Activated T-cell treated with anti-CD3 and anti-CD28 coated beads for 1 hour (primary cell): ENCODE results near the gene SBSN.
A peak's percentile ranks its signal among the peaks of the same experiment; 100 is the strongest.

Experiments
- DNase-seq: peaks from one replicate; pipeline ENCODE4 v3.0.0-alpha.2; 2020; ENCODE audit warnings: low read depth

SBSN gene

DNA sequence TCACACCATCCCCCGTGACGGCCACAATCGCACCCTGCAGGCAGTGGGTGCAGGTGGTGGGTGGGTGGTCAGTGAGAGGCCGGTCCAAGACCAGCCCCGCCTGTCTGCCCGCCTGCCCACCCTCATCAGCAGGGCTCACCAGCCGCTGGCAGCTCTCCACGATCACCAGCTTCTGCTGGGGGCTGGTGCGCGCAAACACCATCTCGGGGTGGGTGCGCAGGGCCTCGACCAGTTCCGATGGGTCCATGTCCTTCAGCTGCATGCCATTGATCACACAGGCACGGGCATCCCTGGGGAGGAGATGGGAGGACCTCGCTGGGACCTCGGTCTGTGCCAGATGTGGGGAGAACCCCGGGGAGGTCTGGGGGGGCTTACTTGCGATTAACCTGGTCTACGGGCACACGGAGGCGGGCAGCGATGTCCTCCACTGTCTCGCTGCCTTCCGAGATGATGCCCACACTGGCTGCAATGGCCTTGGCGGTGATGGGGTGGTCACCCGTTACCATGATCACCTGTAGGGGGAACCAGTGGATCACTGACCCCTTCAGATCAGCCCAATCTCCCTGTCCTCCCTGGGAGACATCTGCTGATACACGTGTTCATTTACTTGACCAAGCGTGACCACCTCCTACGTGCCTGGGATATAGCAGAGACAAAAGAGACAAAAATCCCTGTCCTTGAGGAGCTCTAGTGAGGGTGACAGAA, 27.3 kb upstream of the SBSN start:
- no peak for DNase-seq

DNA sequence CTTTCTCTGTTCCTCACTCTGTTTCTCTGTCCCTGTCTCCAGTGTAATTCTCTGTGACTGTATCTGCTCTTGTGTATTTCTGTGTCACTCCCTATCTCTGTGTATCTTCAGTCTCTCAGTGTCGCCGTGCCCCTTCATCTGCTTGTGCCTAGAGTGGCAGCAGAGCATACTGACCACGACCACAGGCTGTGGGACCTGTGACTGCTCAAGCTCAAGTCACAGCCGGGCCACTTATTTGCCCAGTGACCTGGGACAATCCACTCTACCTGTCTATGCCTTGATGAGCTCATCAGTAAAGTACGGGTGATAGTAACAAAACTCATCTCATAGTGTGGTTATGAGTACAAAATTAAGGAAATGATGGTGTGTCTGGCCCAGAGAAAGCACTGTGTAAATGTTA, 26.0 kb upstream of the SBSN start:
- no peak for DNase-seq

DNA sequence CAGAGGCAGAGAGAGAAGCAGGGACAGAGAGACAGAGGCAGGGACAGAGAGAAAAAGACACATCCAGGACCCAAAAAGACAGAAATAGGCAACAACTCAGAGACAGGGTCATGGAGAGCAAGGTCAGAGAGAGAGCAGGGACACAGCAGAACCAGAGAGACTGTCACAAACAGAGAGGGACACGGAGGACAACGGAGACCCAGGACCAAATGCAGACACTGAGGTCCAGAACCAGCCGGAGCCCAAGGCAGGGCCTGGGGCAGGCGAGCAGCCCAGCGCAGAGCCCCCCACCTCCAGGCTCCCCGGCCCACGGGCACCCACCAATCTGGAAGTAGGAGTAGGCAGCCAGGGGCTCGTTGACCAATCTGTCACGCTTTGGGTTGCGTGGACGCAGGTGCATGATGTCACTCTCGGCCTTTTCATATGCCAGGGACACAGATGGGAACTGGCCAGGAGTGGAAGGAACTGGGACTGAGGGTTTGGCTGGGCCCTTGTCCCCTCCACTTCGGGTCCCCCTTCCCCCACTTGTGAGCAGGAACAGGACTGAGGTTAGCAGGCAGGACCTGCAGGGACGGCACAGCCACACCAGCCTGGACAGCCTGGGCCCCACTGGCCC, 25.4 kb upstream of the SBSN start:
- no peak for DNase-seq

DNA sequence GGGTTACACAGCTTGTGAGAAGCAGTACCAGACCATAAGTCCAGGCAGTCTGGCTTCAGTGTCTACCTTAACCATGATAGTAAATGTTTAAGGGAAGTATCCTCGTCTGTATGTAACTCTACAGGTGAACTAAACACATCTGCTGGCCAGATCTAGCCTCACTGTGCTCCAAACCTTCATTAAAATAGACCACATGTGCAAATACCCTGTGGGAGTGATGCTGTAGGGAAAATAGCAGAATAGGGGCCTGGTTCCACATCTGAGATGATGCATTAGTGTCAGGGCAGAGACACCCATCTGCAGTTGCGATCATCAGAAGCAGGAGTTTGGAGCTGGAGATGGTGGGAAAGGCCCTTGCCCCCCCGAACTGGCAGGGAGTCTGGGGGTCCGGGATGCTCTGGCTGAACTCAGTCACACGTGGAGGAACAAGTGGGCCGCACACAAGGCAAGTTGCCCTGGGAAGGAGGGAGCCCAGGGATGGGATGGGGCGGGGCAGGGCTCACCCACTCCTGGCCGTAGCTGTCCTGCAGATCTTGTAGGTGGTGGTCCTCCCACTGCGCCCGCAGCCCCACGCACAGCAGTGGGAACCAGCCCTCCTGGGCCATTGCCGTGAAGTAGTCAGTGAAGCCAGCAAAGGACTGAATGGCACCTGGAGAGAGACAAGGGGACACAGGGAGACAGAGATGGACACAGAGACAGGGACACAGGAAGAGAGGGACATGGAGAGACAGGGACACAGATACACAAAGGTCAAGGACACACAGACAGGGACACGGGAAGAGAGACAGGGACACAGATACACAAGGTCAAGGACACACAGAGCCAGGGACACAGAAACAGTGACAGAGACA, 24.6 kb upstream of the SBSN start:
- DNase-seq = no peak

DNA sequence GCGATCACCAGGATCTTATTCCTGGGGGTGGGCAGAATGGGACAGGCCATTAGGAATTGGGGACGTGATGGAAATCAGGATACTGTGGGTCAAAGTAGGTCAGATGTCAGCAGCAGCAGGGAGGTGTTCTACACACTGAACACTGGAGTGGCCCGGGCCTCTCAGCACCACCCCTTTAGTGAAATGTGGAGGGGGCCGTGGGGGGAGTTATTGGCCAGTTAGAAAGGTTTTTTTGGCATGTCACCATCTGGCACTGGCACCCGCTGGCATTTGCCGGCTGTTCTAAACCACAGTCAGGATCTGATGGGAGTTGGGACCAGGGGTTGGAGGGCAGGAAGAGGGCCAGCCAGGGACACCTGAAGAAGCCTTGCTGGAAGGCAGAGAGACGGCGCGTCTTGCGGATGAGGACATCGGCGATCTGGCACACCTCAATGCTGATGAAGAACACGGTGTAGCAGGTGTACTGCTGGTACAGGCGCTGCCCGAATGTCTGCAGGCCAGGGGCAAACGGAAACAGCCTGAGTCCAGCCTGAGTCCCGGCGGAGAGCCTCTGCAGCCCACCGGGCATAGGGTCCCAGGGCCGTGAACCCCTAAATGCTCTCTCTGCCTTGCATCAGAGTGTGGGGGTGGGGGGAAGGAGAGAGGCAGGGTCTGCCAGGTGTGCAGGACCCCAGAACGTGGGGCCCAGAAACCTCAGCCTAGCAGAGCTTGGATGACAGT, 23.1 kb upstream of the SBSN start:
- DNase-seq = no peak

DNA sequence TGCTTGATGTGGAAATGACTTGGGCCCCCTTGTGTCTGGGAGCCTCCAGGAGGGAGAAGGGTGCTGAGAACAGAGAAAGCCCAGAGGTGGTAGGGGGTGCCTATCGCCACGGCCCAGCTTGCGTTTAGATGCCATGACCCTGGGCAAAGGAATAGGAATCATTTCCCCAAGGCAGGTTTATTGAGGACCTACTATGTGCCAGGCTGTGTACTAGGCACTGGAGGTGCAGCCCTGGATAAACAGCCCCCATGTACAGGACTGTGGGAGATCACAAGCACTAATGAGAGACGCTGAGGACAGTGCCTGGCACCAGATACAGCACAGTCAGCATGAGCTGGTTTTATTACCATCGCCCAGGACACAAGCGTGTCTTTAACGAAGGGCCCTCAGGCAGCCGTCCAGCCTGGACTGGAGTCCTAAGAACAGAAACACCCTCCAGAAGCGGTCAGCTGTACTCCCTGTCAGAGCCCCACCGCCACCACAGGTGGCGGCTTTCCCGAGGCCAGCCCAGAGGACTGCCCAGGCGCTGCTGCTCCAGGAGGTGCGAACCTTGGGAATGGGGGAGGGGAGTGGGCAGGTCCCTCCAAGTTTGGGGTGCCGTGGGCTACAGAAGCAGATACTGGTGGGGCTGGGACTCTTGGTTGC, 21.9 kb upstream of the SBSN start:
- no peak for DNase-seq

DNA sequence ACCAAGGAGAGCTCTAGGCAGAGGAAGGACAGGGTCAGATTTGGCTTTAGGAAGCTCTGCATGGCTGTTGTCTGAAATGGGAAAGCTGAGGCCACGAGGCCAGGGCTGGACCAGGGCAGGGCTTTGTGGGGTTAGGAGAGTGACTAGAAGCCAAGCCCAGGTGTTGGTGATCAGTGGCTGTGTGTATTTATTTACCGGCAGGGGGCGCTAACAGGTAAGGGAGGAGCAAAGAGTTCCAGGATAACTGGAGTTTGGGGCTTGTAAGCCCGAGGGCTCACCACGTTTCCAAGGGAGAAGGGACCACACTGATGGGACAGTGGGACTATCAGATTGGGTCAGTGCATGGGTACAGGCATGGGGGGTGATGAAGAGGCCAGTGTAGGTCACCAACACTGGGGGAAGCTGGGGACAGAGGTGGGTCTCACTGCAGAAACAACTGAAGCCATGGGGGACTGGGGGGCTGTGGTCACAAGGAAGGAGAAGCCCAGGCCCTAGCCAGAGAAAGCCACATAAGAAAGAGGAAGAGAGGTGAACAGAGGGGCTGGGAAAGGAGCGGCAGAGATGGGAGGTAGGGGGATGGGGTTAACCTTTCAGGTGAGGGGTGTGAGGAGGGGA, 21.2 kb upstream of the SBSN start:
- DNase-seq = peak; percentile 42

DNA sequence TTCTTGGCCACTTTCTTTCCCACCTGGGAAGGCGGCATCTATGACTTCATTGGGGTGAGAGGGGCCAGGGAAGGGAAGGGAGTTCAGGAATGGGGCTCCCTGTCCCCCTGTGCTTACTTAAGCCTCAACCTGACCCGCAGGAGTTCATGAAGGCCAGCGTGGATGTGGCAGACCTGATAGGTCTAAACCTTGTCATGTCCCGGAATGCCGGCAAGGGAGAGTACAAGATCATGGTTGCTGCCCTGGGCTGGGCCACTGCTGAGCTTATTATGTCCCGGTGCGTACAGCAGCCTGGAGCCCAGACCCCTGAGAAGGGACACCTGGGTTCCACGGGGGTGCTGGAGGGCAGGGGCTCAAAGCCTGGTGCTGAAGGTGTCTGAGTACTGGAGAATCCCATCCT, 18.4 kb upstream of the SBSN start:
- DNase-seq = no peak

DNA sequence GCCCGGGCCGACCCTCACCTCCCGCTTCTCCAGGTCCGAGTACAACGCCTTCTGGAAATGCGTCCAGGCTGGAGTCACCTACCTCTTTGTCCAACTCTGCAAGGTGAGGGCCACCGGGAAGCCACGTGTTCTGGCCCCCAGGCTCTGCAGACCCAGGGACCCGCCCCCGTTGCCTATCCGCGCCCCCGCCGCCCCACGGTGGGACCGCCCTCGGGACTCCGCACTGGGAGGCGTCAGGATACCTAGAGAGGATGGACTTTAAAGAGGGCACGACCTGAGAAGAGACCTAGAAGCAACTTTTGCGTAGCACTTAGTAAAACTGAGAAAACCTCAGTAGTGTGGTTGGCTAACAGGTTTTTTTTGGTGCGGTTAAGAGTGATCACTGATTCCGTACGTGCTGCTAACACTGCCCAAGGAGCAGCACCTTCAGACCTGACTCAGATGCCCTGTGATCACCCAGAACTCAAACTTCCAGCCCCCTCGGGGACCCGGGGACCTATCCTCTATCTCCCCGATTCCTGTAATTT, 17.8 kb upstream of the SBSN start:
- peak; percentile 12 for DNase-seq

DNA sequence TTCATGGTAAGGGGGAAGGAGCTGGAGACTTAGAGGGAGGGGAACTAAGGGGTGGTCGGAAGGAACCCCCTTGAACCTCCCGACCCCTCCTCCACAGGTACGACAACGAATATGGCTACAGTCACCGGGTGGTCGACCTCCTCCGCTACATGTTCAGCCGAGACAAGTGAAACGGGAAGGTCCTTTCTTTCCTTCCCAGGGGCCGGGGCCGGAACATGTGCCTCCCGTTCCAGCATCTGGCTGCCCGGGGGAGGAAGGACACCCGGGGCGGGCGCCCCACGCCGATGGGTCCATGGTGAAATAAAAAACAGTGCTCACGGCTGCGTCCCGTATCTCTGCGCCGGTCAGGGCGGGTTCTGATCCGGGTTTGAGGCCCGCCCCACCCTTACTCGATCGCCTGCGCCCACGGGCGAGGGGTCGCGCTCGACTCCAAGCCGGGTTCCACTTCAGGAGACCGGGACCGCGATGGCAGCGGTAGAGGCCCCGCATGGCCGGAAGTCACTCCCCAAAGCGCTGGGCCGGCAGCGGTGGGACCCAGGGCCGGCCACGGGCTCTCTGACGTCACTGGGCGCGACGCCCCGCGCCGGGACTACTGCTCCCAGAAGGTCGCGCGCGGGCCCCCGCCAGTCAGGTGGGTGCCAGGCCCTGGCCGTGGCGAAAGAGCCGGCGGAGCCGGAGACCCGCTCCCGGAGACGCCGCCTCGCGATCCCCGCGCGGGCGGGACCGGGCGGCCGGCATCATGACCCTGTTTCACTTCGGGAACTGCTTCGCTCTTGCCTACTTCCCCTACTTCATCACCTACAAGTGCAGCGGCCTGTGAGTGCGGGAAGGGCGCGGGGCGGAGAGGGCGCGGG, 17.1 kb upstream of the SBSN start, which contains the start of gene TMEM147:
Gene TMEM147 (plus strand): TSS at position 626 of the 854 bp plus-strand sequence. CDS start 114 bp downstream, at position 740.
- DNase-seq = peak; percentile 64

DNA sequence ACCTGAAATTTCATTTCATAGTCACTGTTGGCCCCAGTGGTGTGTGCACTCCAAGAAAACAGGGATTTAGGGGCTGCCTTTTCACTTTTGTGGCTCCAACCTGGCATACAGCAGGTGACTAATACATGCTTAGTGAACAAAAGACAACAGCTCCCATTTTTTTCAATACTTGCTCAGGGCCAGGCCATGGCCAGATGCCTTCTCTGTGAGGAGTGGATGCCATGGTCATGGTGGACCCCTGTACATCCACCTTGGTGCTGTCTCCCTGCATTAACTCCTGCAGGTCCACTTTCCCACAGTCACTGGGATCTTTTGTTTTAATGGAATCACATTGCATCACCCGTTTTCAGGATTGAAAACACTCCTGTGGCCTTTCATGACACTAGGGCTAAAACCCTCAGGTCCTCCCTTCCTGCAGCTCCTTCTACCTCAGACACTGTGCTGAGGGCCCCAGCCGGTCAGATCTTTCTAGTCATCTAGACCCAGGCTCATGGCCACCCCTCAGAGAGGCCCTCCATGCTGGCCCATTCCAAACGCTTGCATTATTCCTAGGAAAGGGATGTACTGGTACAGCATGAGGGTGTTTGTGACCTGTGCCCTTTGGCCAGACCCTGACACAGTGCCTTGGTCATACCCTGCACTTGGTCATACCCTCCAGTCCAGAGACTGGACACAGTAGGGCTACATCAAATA, 16.1 kb upstream of the SBSN start:
- no peak for DNase-seq

DNA sequence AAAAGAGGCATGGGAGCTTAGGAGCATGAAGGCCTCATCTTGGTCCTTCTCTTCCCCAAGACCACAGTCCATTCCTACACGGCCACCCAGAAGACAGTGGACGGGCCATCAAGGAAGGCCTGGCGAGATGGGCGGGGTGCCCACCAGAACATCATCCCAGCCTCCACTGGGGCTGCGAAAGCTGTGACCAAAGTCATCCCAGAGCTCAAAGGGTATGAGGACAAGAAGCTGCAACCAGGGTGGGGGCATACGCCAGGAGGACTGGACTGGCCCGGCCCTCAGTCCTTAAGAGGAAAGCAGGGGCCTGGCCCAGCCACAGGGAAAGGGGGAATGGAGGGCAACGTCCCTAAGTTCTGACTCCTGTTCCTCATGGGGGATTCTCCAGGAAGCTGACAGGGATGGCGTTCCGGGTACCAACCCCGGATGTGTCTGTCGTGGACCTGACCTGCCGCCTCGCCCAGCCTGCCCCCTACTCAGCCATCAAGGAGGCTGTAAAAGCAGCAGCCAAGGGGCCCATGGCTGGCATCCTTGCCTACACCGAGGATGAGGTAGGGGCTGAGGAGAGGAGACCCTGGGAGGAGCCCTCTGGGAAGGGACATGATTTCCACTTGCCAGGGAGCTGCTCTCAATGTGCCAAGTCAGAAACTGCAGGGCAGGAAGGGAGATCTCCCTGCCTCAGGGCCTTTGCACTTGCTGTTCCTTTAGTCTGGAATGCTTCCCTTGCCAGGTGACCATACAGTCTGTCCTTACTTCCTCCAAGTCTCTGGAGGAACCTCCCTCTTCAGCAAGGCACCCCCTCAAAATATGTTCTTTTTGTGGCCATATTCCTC, 15.4 kb upstream of the SBSN start:
- no peak for DNase-seq

DNA sequence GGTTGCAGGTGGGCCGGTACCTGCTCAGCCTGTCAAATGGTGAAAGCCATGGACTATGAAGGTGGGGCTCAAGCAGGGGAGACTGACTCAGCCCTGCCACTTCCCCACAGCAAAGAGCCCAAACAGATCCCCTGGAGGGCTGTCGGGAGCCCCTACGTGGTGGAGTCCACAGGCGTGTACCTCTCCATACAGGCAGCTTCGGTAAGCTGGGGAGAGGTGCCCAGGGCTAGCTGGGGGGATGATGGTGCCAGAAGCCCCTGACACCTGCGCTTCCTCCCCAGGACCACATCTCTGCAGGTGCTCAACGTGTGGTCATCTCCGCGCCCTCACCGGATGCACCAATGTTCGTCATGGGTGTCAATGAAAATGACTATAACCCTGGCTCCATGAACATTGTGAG, 14.1 kb upstream of the SBSN start:
- DNase-seq = no peak

DNA sequence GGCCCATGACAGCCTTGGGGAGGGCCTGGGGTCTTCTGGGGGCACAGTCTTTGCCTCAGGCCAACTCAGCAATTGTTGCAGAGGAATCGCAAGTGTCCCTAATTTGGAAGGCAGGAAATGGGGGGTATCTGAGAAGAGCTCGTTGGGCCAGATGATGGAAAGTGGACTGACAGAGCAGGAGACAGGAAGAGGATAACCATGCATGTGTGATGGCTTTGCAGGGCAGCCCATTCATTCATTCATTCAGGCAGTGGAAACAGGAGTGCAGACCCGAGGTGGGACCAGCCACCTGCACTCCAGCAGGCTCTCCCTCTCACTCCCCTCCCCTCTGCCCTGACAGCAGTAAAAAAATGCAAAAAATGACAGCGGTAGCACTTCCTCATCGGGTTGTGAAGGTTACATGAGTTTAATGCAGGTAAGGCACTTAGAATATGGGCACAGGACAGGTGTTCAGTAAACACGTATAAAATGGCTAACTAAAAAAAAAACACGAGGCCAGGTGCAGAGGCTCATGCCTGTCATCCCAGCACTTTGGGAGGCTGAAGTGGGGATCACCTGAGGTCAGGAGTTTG, 12.3 kb upstream of the SBSN start:
- no peak for DNase-seq

DNA sequence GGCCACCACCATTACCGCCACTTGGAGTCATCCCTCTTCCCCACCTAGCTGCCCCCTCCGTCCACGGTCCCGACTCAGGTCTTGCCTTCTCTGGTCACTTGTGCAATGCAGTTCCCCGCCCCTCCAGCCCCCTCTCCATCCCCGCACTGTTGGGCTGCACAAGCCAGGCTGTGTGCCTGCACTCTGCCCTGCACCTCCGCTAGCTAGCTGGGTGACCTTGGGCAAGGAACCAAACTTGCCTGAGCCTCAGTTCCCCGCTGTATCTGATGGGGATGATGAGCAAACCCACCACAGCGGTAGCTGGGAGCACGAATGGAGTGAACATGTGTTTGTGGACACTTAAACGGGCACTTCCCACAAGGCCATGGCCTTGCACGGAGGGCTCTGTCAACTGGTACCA, 11.7 kb upstream of the SBSN start:
- DNase-seq = no peak

DNA sequence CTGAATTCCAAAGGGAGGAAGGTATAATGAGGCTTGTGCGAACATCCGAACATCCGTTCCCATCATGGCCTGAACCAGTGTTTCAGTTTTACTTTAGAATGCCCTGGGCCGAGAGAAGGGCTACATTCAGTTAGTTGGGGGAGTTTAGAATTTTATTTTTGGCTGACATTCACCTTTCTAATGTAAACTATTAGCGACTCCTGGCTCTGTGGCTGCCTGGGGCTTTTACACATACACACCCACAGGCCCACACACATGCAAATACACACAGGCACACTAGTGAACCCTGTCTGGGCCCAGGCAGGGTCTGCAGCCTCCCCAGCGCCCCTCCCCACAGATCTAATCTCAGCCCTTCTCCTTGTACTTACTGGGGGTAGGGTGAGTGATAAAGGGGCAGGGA, 11.2 kb upstream of the SBSN start:
- no peak for DNase-seq

DNA sequence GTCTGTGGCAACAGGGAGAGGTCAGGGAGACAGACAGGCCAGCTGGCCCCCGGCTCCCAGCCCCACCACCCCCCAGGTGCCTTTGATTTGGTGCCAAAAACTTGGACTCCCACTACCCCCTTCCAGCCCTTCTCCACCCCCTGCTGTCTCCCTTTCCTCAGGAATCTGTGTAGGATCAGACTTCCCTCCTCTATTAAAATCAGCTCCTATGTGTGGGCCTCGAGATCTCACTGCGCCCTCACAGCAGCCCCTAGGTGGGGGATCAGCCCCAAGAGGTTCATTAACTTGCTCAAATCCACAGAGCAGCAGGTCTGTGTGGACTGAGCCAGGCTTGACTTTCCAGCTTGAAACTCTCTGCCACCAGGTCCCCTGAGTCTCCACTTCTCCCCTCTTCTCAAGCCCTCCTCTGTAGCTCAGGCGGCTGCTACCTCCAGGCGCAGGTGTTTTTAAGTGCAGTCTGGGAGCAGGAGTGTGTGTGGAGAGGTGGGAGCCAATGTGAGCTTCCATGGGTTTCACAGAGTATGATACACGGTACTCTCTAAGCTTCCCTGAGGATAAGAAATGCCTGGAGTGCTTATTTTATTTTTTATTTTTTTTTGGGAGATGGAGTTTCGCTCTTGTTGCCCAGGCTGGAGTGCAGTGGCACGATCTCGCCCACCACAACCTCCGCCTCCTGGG, 6.8 kb upstream of the SBSN start:
- DNase-seq = no peak
